Activated CD8-positive, alpha-beta memory T cell treated with anti-CD3 and anti-CD28 coated beads for 36 hours (primary cell): ENCODE measurements around the gene HNRNPAB. TPM values are rescaled to one million over a fixed set of nuclear protein-coding genes. Genes with fewer than 3 reads are reported as not detected.

Experiments used
- CTCF ChIA-PET: fragments of 350-600 bp; sonication (Branson Sonifier 250); formaldehyde crosslinking; loops from one replicate; lab custom pipeline; 2021; ENCODE audit warnings: antibody characterized with exemption; lab: Charles Lee
- POLR2A ChIA-PET: fragments of 350-600 bp; sonication (Branson Sonifier 250); formaldehyde crosslinking; loops from one replicate; lab custom pipeline; 2021; ENCODE audit warnings: antibody characterized with exemption; lab: Charles Lee
- total RNA-seq, 2 experiments: library from RNA; stranded (reverse); gene quantifications; one replicate each; pipeline ENCODE4 v1.2.3, GENCODE V29; 2021

Gene HNRNPAB
- 100 to 1,000 TPM; 651 to 672 TPM for total RNA-seq

DNA sequence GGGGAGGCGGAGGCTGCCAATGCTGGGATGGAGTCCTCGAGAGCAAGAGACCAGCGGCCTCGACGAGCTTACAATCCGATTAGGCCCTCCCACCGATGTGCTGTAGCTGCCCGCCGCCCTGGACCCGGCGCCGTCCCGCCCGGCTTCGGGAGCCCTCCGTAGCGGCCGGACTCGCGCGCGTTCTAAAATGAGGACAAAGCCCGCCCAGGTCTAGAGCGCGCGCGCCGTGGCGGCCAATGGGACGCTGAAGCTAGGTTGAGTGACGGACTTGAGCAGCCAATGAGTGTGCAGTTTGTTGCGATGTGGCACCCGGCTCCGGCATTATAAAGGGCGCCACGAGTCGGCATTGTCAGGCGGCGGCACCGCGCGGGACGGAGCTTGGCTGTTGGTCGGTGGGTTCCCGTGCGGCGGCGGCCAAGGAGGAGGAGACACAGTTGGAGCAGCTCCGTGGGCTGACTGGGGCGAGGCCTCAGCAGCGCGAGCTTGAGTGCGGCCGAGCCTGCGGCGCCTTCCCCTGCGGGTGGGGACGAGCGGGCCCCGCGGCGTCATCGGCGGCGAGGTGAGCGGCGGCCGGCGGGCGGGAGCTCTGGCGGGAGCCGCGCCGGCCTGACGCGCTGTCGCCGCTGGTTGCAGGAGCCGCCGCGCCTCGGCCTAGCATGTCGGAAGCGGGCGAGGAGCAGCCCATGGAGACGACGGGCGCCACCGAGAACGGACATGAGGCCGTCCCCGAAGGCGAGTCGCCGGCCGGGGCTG lies at the start of gene HNRNPAB:
HNRNPAB (plus strand) TSS at position 352 of the 753 bp plus-strand sequence; CDS start at position 657, 305 bp downstream.
- ChIA-PET CTCF (interaction anchor here (0.8 to 1.5 kb wide), 4 partner anchors 9 to 129 kb away, joined by 3 to 5 read pairs (median 4); no protein-coding TSS in a partner anchor), POLR2A (interaction anchor here (0.5 to 1.6 kb wide), 14 partner anchors 9 to 422 kb away, joined by 3 to 11 read pairs (median 4); partner anchors contain the start of genes NHP2, PHYKPL and RMND5B)

DNA sequence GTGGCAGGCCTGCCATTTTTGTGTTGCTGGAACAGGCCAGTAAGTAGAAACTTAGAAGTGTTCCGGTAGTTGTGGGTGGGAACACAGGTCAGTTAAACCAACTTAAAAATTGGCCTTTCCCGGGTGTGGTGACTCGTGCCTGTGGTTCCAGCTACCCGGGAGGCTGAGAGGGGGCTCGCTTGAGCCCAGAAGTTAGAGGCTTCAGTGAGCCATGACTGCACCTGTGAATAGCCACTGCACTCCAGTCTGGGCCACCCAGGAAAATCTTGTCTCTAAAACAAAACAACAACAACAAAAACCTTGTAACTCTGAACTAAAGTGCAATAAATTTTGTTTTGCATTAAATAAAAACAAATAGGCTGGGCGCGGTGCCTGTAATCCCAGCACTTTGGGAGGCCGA lies 49.3 kb upstream of the HNRNPAB start:
- ChIA-PET POLR2A (no interaction called here), CTCF (interaction anchor here (0.9 to 6.4 kb wide), 4 partner anchors 9 to 80 kb away, joined by 3 to 31 read pairs (median 8); no protein-coding TSS in a partner anchor)

DNA sequence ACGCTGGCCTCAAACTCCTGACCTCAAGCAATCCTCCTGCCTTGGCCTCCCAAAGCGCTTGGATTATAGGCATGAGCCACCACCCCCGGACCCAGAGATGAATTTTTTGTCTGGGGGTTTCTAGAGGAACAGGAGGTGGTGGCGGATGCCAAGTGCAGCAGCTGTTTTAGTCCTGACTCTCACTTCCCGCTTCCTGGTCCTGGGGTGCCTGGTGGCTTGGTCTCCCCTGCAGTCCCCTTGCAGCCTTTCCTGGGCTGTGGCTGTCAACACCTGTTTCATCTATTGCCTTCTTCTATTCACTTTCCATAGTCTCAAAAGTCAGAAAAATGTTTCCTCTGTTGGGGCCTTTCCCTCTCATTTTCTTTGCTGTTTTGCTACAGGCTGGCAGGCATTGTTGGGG lies 44.2 kb upstream of the HNRNPAB start:
- CTCF ChIA-PET: no interaction called here
- POLR2A ChIA-PET: no interaction called here

DNA sequence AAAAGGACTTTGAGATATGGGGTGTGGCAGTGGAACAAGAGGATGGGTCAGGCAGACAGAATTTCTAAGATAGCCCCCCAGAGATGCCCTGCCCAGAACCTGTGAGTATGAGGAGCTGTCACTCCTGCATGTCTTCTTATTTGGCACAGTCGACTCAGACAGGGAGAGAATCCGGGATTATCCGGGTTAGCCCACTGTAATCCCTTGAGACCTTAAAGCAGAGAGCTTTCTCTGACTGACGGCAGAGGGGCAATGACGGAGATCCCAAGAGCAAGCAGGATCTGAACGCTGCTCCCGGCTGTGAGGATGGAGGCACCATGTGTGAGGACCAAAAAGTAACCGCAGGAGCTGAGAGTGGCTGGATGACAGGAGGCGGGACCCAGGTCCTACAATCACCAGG lies 41.9 kb upstream of the HNRNPAB start:
- POLR2A ChIA-PET: no interaction called here

DNA sequence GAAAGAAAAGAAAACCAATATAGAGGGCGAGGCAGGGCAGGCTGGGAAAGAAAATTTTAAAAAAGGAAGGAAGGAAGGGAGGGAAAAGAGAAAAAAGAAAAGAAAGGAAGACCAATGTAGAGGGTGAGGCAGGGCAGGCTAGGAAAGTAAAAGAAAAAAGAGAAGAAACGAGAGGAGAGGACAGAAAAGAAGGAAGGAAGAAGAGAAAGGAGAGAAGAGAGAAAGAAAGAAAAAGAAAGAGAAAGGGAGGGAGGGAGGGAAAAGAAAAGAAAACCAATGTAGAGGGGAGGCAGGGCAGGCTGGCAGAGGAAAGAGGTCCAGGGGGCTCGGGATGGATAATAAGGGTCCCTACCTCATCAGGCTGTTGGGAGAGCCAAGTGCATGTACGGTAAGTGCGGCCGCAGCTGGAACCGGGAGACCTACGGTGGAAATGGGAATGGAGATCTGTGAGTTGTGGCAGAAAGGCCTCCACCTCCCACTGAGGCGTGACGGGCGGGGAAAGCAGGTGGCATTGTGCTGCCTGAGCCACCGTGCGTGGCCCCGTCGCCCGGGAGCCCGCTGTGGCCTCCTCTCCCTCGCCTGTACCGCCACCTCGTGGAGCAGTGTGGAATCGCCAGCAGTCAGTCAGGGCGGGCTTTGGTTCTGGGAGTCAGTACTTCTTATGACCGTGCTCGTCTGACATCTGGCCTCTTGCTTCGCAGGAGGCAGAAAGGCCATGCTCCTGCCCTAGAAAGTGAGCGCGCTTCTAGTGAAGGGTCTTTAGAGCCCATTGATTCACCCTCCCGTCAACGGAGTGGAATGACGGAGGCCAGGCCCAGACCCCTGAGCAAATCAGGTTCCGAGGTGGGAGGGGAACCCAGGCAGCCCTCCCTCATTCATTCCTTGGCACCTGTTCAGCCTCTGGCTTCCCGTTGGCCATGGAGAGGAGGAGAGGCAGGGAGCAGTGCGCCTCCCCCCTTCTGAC lies 40.3 kb upstream of the HNRNPAB start:
- CTCF ChIA-PET: interaction anchor here (0.7 to 3.0 kb wide), 6 partner anchors 11 to 1669 kb away, joined by 3 to 33 read pairs (median 4); partner anchors contain the start of gene NHP2
- POLR2A ChIA-PET: no interaction called here

More for the DNA sequence above, 41.9 kb upstream of the HNRNPAB start:
- CTCF ChIA-PET: interaction anchor here (0.6 to 3.0 kb wide), 5 partner anchors 13 to 86 kb away, joined by 3 to 33 read pairs (median 3); no protein-coding TSS in a partner anchor

DNA sequence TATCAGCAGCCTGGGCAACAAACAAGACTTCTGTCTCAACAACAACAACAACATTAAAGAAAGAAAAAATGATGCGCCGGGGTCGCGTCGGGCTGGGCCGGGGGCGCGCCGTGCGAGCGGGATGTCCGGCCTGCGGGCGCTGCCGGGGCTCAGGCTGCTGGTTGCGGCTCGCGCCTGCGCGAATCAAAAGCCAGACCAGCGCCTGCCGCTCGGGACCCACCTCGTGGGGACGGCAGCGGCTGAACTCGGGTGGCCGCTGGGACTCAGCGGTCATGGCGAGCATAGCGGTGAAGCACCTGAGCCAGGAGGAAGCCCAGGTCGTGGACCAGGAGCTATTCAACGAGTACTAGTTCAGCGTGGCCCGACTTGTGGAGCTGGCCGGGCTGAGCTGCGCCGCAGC lies 38.8 kb upstream of the HNRNPAB start:
- CTCF ChIA-PET: no interaction called here
- POLR2A ChIA-PET: no interaction called here

- ChIA-PET POLR2A (no interaction called here), CTCF (no interaction called here)
Observed at GRCh38 chr5:178170455-178170854, 33.9 kb upstream of the HNRNPAB start.

- ChIA-PET CTCF (interaction anchor here (1.1 kb wide), 1 partner anchor 97 kb away, joined by 4 read pairs; no protein-coding TSS in a partner anchor), POLR2A (no interaction called here)
Observed at GRCh38 chr5:178174456-178174855, 29.9 kb upstream of the HNRNPAB start.

GRCh38 chr5:178176791-178177190 lies 27.5 kb upstream of the HNRNPAB start:
- POLR2A ChIA-PET: no interaction called here

DNA sequence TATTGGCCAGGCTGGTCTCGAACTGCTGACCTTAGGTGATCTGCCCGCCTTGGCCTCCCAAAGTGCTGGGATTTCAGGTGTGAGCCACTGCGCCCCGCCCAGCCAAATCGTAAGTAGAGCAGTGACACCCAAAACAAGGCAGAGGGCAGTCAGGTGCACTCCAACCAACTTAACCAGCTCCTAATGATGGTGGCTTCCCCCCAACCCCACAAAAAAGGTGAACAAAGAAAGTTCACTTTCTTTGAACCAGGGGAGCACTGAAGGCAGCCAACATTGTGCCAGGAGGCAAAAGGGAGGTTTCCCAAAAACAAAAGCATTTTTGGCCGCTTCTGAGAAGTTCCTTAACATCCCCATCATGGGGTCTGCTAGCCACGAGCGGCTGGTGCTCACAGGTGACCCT lies 26.8 kb upstream of the HNRNPAB start:
- CTCF ChIA-PET: no interaction called here

More at GRCh38 chr5:178176791-178177190, 27.5 kb upstream of the HNRNPAB start:
- CTCF ChIA-PET: no interaction called here

DNA sequence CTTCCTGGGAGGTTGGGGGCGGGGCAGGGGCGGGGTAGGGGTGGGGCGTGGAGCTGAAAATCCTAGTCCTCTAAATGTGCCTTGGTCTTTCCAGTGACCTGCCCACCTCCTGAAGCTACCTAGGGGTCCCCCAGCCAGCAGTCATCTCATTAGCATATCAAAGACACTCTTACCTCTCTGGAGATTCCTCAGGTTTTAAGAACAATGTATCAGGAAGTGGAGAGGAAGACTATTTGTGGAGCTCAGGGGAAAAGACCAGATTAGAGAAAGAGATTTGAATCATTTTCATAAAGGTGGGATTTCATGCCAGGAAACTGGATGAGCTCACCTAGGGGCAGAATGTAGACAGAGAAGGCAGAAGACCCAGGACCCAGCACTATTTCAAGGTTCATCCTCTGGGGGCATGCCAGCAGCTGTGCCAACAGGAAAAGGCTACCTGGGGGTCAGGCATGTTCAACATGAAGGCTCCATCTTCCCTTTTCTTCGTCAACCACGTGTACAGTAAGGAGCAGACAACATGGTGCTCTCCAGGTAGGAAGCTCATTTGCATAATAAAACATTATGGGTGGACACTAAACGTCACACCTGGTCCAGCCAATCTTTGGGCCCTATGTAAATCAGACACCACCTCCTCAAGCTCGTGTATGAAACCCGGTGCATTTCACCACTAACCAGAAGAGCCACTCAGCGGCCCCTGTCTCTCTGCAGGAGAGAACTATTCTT lies 24.0 kb upstream of the HNRNPAB start:
- POLR2A ChIA-PET: no interaction called here
- CTCF ChIA-PET: interaction anchor here (1.0 kb wide), 1 partner anchor 105 kb away, joined by 3 read pairs; no protein-coding TSS in a partner anchor

More for the DNA sequence above, 26.8 kb upstream of the HNRNPAB start:
- POLR2A ChIA-PET: no interaction called here

DNA sequence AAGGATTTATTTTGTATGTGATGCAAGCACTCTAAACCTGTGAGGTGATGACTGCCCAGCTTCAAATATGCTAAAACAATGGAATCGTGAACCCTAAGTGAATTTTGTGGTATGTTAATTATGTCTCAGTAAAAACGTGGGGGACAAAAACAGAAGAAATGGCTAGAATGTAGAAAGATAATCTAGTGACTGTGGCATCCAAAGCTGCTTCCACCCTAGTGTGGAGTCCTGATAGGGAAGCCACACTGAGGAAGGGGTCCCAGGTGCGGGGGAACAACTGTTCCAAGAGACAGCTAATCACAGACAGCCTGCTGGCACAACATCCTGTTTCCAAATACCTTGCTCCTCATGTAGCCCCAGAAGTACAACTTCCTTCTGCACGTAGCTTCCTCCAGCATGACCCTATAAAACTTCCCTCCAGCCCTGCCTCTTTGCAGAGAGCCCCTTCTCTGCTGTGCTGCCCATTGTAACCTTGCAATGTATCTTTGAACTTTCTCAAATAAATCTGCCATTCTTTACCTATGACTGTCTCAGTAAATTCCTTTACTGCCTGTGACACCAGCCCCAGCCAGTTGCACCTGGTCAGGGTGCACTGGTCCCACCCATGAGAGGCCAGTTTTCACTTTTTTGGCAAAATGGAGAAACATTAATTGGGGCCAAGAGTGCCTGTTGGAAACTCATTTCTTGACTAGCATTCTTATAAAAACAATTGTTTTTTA lies 22.0 kb upstream of the HNRNPAB start:
- POLR2A ChIA-PET: no interaction called here
- CTCF ChIA-PET: interaction anchor here (0.9 kb wide), 1 partner anchor 106 kb away, joined by 3 read pairs; no protein-coding TSS in a partner anchor

- ChIA-PET CTCF (no interaction called here), POLR2A (no interaction called here)
Observed at GRCh38 chr5:178186427-178186826, 17.9 kb upstream of the HNRNPAB start.

DNA sequence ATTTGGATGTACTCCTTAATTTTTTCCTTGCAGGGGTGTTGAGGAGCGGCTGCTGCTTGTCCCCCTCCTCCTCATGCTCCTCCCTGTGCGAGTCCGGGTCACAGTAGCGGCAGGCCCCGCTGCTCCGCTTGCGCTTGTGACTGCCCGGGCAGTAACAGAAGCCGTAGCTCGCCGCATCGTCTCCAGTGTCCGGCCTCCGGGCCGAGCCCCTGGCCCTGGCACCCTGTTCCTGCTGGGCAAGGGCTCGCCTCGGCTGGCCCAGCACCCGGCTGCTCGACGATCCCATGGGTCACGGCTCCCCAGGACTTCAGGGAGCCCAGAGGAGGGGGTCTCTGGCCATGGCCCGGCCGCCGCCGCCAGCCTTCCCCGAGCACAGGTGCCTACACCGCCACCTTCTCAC lies 17.3 kb upstream of the HNRNPAB start, which contains the start of gene GMCL2:
GMCL2 (minus strand) TSS at position 358 of the 400 bp plus-strand sequence; CDS start at position 286, 72 bp downstream.
- ChIA-PET POLR2A (no interaction called here), CTCF (no interaction called here)

DNA sequence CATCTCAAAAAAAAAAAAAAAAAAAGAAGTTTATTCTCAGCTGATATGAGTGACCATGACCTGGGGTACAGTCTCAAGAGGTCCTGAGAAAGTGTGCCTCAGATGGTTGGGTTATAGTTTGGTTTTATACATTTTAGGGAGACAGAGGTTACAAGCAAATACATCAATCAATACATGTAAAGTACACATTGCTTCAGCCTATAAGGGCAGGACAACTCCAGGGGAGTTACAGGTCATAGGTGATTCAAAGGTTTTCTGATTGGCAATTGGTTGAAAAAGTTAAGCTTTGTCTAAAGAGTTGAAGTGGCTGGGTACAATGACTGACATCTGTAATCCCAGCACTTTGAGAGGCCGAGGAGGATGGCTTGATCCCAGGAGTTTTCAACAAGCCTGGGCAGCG lies 14.9 kb upstream of the HNRNPAB start:
- ChIA-PET POLR2A (no interaction called here), CTCF (interaction anchor here (1.1 kb wide), 1 partner anchor 114 kb away, joined by 5 read pairs; no protein-coding TSS in a partner anchor)

- CTCF ChIA-PET: interaction anchor here (0.6 kb wide), 1 partner anchor 114 kb away, joined by 3 read pairs; no protein-coding TSS in a partner anchor
Observed at GRCh38 chr5:178191661-178192060, 12.7 kb upstream of the HNRNPAB start.

GRCh38 chr5:178192244-178192643 lies 12.1 kb upstream of the HNRNPAB start:
- POLR2A ChIA-PET: no interaction called here
- CTCF ChIA-PET: no interaction called here

More at GRCh38 chr5:178191661-178192060, 12.7 kb upstream of the HNRNPAB start:
- POLR2A ChIA-PET: no interaction called here

- ChIA-PET POLR2A (interaction anchor here (1.0 kb wide), 1 partner anchor 12 kb away, joined by 3 read pairs; the partner anchor contains the start of gene HNRNPAB), CTCF (interaction anchor here (0.7 kb wide), 1 partner anchor 688 kb away, joined by 3 read pairs; no protein-coding TSS in a partner anchor)
Observed at GRCh38 chr5:178192787-178193186, 11.5 kb upstream of the HNRNPAB start.
